SH-SY5Y (cell line): ENCODE results near the gene CABP1.

Experiments used
- GATA2 ChIP-seq: IDR thresholded peaks from 2 replicates; pipeline ENCODE4 v1.6.1; 2011; ENCODE audit warnings: mild to moderate bottlenecking, low read depth, low read length
- GATA3 ChIP-seq: IDR thresholded peaks from 2 replicates; pipeline ENCODE4 v1.6.1; 2011; ENCODE audit warnings: low read depth, mild to moderate bottlenecking, low read length, moderate library complexity

GRCh38 chr12:120631097-120631496 is 9.3 kb upstream of the CABP1 start:
- TF ChIP-seq GATA2 (no peak), GATA3 (no peak)
